HepG2 (cell line): ENCODE measurements around the gene DLL1. TPM values are rescaled to one million over a fixed set of nuclear protein-coding genes. Genes with fewer than 3 reads are reported as not detected.

ENCODE experiments used
- ATAC-seq: fragments of 200-7000 bp; cut with Tn5 transposase; 3 replicates; pipeline ENCODE4 v1.9.1; 2020; ENCODE audit warnings: mild to moderate bottlenecking, moderate library complexity
- BruUV-seq: library from RNA; stranded (reverse); fragments of 400-500 nt; replicated peaks from 2 replicates; lab custom pipeline; 2021; lab: Mats Ljungman, UMichigan
- CTCF ChIA-PET: fragments of 300-600 bp; formaldehyde crosslinking; extraction: SDS; loops from one replicate; lab custom pipeline; 2021; ENCODE audit warnings: low total read pairs, inconsistent platforms, low intra/inter-chr PET ratio; lab: Yijun Ruan, JAX
- POLR2A ChIA-PET: fragments of 350-600 bp; sonication (Branson Sonifier 250); formaldehyde crosslinking; loops from one replicate; lab custom pipeline; 2020; ENCODE audit warnings: antibody characterized with exemption, inconsistent platforms; lab: Yijun Ruan, JAX
- DNase-seq: peaks from one replicate; pipeline ENCODE4 v3.0.0-alpha.2; 2015; ENCODE audit warnings: low spot score
- FAIRE-seq: peaks from 3 replicates; lab custom pipeline; 2011; peaks lifted over from hg19 to GRCh38; lab: Jason Lieb, UNC
- H2AFZ ChIP-seq: one replicate; pipeline ENCODE4 v1.6.1; 2011; ENCODE audit warnings: low read length, inconsistent platforms
- H3K27ac ChIP-seq: fragments of 300-600 bp; 3 replicates; pipeline ENCODE4 v1.8.0; 2011; ENCODE audit warnings: mixed run types, mild to moderate bottlenecking, mixed read lengths, low read length, inconsistent platforms; ENCODE audit not compliant: insufficient read depth; ENCODE audit errors: extremely low read length
- H3K27me3 ChIP-seq, 2 experiments: fragments of 200-600 bp in 1 of 2; 2 replicates in 1 of 2; 3 replicates in 1 of 2; pipeline versions ENCODE4 v1.6.0 to v1.8.0; 2011; ENCODE audit warnings: low read length in 2 of 2, mild to moderate bottlenecking in 2 of 2, moderate library complexity in 2 of 2, inconsistent platforms in 1 of 2; ENCODE audit not compliant: insufficient read depth in 2 of 2, control insufficient read depth in 1 of 2
- H3K36me3 ChIP-seq, 2 experiments: fragments of 200-600 bp in 1 of 2; replicated peaks in 1 of 2; 2 replicates in 1 of 2; 3 replicates in 1 of 2; pipeline versions ENCODE4 v1.5.1 to v1.8.0; 2011; ENCODE audit warnings: low read length in 2 of 2, inconsistent platforms in 1 of 2; ENCODE audit not compliant: insufficient read depth in 2 of 2, control insufficient read depth in 1 of 2
- H3K4me1 ChIP-seq: 2 replicates; pipeline ENCODE4 v1.5.1; 2012; ENCODE audit warnings: low read length, inconsistent platforms; ENCODE audit not compliant: insufficient read depth
- H3K4me2 ChIP-seq: 2 replicates; pipeline ENCODE4 v1.6.0; 2011; ENCODE audit warnings: low read depth, low read length, inconsistent platforms
- H3K4me3 ChIP-seq, 3 experiments: fragments of 200-600 bp in 1 of 3; sonication (generic), shearing (Covaris generic) in 1 of 3; replicated peaks in 1 of 3; 2 replicates each; pipeline ENCODE4 v1.5.1; 2011 to 2016; ENCODE audit warnings: low read length in 3 of 3, inconsistent platforms in 2 of 3, low read depth in 2 of 3, mild to moderate bottlenecking in 2 of 3, control low read depth in 1 of 3, mixed read lengths in 1 of 3; ENCODE audit not compliant: insufficient read depth in 1 of 3
- H3K79me2 ChIP-seq: one replicate; pipeline ENCODE4 v1.6.1; 2011; ENCODE audit warnings: low read length, inconsistent platforms; ENCODE audit not compliant: insufficient read depth
- H3K9ac ChIP-seq: 2 replicates; pipeline ENCODE4 v1.6.0; 2011; ENCODE audit warnings: mild to moderate bottlenecking, low read depth, low read length, inconsistent platforms; ENCODE audit not compliant: insufficient read depth
- H3K9me3 ChIP-seq: 2 replicates; pipeline ENCODE4 v1.5.1; 2012; ENCODE audit warnings: mild to moderate bottlenecking, low read length
- H4K20me1 ChIP-seq: 2 replicates; pipeline ENCODE4 v1.6.0; 2011; ENCODE audit warnings: inconsistent platforms, mild to moderate bottlenecking, low read length, moderate library complexity; ENCODE audit not compliant: insufficient read depth
- ELK4 ChIP-seq: sonication (generic); formaldehyde crosslinking; IDR thresholded peaks from 2 replicates; pipeline ENCODE4 v1.9.0; 2021; ENCODE audit warnings: missing genetic modification reagents, borderline replicate concordance
- FOSL1 ChIP-seq: sonication (generic); formaldehyde crosslinking; IDR thresholded peaks from 2 replicates; pipeline ENCODE4 v1.9.0; 2021; ENCODE audit warnings: missing genetic modification reagents, borderline replicate concordance
- GTF2F1 ChIP-seq: fragments of 150-350 bp; IDR thresholded peaks from 2 replicates; pipeline ENCODE4 v1.6.1; 2014; ENCODE audit warnings: low read length
- MAF1 ChIP-seq: sonication (generic); formaldehyde crosslinking; IDR thresholded peaks from 2 replicates; pipeline ENCODE4 v1.5.0; 2020; ENCODE audit warnings: missing genetic modification reagents, borderline replicate concordance
- NKX3-1 ChIP-seq: sonication (generic); formaldehyde crosslinking; IDR thresholded peaks from 2 replicates; pipeline ENCODE4 v1.5.0; 2020; ENCODE audit warnings: missing genetic modification reagents
- TEAD2 ChIP-seq: sonication (generic); formaldehyde crosslinking; IDR thresholded peaks from 2 replicates; pipeline ENCODE4 v1.9.0; 2021; ENCODE audit warnings: missing genetic modification reagents
- ZBTB37 ChIP-seq: sonication (generic); formaldehyde crosslinking; IDR thresholded peaks from 2 replicates; pipeline ENCODE4 v1.4.0; 2020; ENCODE audit warnings: mild to moderate bottlenecking, missing genetic modification reagents
- ZFAT ChIP-seq: sonication (generic); formaldehyde crosslinking; conservative IDR thresholded peaks from 2 replicates; pipeline ENCODE4 v1.8.1; 2023; ENCODE audit warnings: missing genetic modification reagents, inconsistent platforms
- ZNF124 ChIP-seq: sonication (generic); formaldehyde crosslinking; IDR thresholded peaks from 2 replicates; pipeline ENCODE4 v1.4.0; 2020; ENCODE audit warnings: missing genetic modification reagents
- ZNF746 ChIP-seq: sonication (generic); formaldehyde crosslinking; IDR thresholded peaks from 2 replicates; pipeline ENCODE4 v1.8.0; 2022; ENCODE audit warnings: mild to moderate bottlenecking, missing genetic modification reagents
- WGBS: methylation state at CpG from one replicate; pipeline ENCODE4 v1.1.6; 2017; ENCODE audit warnings: low lambda C conversion rate; 5-methylcytosine and 5-hydroxymethylcytosine counted together
- in situ Hi-C: cut with HindIII; loops from 2 replicates; pipeline ENCODE4 v1.10.0; 2017; ENCODE audit warnings: low pct_unique_long_range_greater_than_20kb; ENCODE audit not compliant: extremely low pct_ligation_motif_present
- intact Hi-C: fragments of 100-400 bp; cut with micrococcal nuclease; formaldehyde crosslinking; loops from one replicate; pipeline ENCODE4 v1.10.0; 2022; ENCODE audit not compliant: unreplicated experiment
- polyA plus RNA-seq, 8 experiments: library from polyadenylated mRNA; depleted of rRNA in 3 of 8; stranded (reverse) in 7 of 8; unstranded in 1 of 8; fragments of >200 nt; fragmentation: Illumina TruSeq in 4 of 8; extraction: Trizol in 4 of 8; gene quantifications; 2 replicates each; pipeline versions ENCODE4 v1.2.1 to v1.2.3, GENCODE V29; 2011 to 2016; ENCODE audit warnings: low read depth in 4 of 8, missing spikeins in 1 of 8, mixed read lengths in 1 of 8; ENCODE audit not compliant: insufficient read depth in 1 of 8
- total RNA-seq, 5 experiments: library from RNA; depleted of rRNA; stranded (reverse); fragments of >200 nt; fragmentation: Illumina TruSeq; extraction: Trizol; gene quantifications; 2 replicates each; pipeline ENCODE4 v1.2.3, GENCODE V29; 2016; ENCODE audit warnings: low read depth in 1 of 5
- TF ChIP-seq, protein P1 (sequence below): sonication (generic); formaldehyde crosslinking; IDR thresholded peaks from 2 replicates; pipeline ENCODE4 v1.4.0; 2020; ENCODE audit warnings: missing genetic modification reagents
- TF ChIP-seq, protein P2 (sequence below): sonication (generic); formaldehyde crosslinking; IDR thresholded peaks from 2 replicates; pipeline ENCODE4 v1.9.0; 2022; ENCODE audit warnings: missing genetic modification reagents, mild to moderate bottlenecking, borderline replicate concordance

DLL1 gene
- total and polyA plus RNA-seq, 2 of the 13 experiments (the other 11 are each of a cell fraction or from before 2014, with no cell fraction given): not detected

- Histone ChIP-seq H3K4me2 (peak overlapping the region; percentile 68), H3K79me2 (no peaks in the 10 kb centered on the region), H3K4me3 (peak overlapping the region; percentile 46 to 63 (median 55); a peak in 4 of 6 replicates), H3K27ac (no peak overlapping the region), H2AFZ (no peak overlapping the region), H4K20me1 (peaks cover 1% of the 10 kb centered on the region; the same call in 1 of the 2 replicates), H3K27me3 (peaks cover 45 to 97% of the 10 kb centered on the region in 2 experiments), H3K36me3 (no peaks in the 10 kb centered on the region), H3K9ac (no peak overlapping the region), H3K4me1 (peaks cover 25% of the 10 kb centered on the region), H3K9me3 (no peaks in the 10 kb centered on the region)
- in situ Hi-C loops: no loop called here
- DNase-seq: no peak
- 4% methylated on average over 32 of the region's 41 CpGs for WGBS
- intact Hi-C loops: no loop called here
- no peak for TF ChIP-seq ZNF746 (CRISPR knock-in tag)
- TF ChIP-seq GTF2F1: no peak
- TF ChIP-seq, protein P1, sequence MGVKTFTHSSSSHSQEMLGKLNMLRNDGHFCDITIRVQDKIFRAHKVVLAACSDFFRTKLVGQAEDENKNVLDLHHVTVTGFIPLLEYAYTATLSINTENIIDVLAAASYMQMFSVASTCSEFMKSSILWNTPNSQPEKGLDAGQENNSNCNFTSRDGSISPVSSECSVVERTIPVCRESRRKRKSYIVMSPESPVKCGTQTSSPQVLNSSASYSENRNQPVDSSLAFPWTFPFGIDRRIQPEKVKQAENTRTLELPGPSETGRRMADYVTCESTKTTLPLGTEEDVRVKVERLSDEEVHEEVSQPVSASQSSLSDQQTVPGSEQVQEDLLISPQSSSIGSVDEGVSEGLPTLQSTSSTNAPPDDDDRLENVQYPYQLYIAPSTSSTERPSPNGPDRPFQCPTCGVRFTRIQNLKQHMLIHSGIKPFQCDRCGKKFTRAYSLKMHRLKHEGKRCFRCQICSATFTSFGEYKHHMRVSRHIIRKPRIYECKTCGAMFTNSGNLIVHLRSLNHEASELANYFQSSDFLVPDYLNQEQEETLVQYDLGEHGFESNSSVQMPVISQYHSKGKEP: no peak
- no peak for TF ChIP-seq NKX3-1 (CRISPR knock-in tag)
- FAIRE-seq: no peak
- POLR2A ChIA-PET: no interaction called here
- ATAC-seq: no peak; the same call in 2 of the 3 replicates
- BruUV-seq: no TSS peak
- CTCF ChIA-PET: no interaction called here
These were observed 955 bp downstream of the DLL1 start for GRCh38 chr6:170289951-170290295.

- FAIRE-seq (no peak), ATAC-seq (peak; percentile 7), DNase-seq (no peak)
- no peaks in the 10 kb centered on the region for H3K9me3 ChIP-seq
- intact Hi-C loops: no loop called here
- BruUV-seq: no TSS peak
- 17% methylated on average over 7 of the region's 85 CpGs for WGBS
- no peaks in the 10 kb centered on the region for H3K79me2 ChIP-seq
- H4K20me1 ChIP-seq: no peaks in the 10 kb centered on the region; the same call in 1 of the 2 replicates
- peaks cover 43 to 97% of the 10 kb centered on the region in 2 experiments for H3K27me3 ChIP-seq
- no peak overlapping the region for H2AFZ ChIP-seq
- ChIA-PET POLR2A (no interaction called here), CTCF (no interaction called here)
- peaks cover 23% of the 10 kb centered on the region for H3K4me1 ChIP-seq
- H3K27ac ChIP-seq: no peak overlapping the region
- H3K36me3 ChIP-seq: no peaks in the 10 kb centered on the region
- peak overlapping the region in 1 of 3 experiments; percentile 63; a peak in 1 of 6 replicates for H3K4me3 ChIP-seq
- H3K9ac ChIP-seq: no peak overlapping the region
- H3K4me2 ChIP-seq: peak overlapping the region; percentile 68
- in situ Hi-C loops: no loop called here
- no peak for TF ChIP-seq ZNF124 (CRISPR knock-in tag)
- TF ChIP-seq FOSL1: no peak
- TF ChIP-seq, protein P2, sequence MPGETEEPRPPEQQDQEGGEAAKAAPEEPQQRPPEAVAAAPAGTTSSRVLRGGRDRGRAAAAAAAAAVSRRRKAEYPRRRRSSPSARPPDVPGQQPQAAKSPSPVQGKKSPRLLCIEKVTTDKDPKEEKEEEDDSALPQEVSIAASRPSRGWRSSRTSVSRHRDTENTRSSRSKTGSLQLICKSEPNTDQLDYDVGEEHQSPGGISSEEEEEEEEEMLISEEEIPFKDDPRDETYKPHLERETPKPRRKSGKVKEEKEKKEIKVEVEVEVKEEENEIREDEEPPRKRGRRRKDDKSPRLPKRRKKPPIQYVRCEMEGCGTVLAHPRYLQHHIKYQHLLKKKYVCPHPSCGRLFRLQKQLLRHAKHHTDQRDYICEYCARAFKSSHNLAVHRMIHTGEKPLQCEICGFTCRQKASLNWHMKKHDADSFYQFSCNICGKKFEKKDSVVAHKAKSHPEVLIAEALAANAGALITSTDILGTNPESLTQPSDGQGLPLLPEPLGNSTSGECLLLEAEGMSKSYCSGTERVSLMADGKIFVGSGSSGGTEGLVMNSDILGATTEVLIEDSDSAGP (CRISPR knock-in tag): no peak
- no peak for TF ChIP-seq ELK4
- TF ChIP-seq ZBTB37 (CRISPR knock-in tag): no peak
- TF ChIP-seq MAF1 (CRISPR knock-in tag): no peak
- no peak for TF ChIP-seq TEAD2 (CRISPR knock-in tag)
- no peak for TF ChIP-seq ZFAT (CRISPR knock-in tag)
These were observed 1.5 kb downstream of the DLL1 start for GRCh38 chr6:170289180-170289931.
